Muscle of arm (tissue), 14 donors: Measurements from ENCODE around the gene CDH12. TPM values are rescaled to one million over a fixed set of nuclear protein-coding genes. Genes with fewer than 3 reads are reported as not detected.
"Not testable (repeated sequence)": the region's sequence is repeated elsewhere in the genome, so short reads cannot be mapped to it uniquely, and the experiment has no call there.

Experiments
- DNase-seq: peaks from one replicate; pipeline ENCODE4 v3.0.0-alpha.2; 2013
- long read RNA-seq, 11 donors: transcript quantifications; one replicate each; lab custom pipeline, GENCODE V29; 2026
- polyA plus RNA-seq, 12 donors: library from polyadenylated mRNA; unstranded; fragments of 120-200 nt; gene quantifications; one replicate each; pipeline ENCODE4 v1.2.1, GENCODE V29; 2013; ENCODE audit not compliant: insufficient read length in 12 of 12

Gene CDH12
- 1 to 10 TPM in 9 of 12 donors, under 1 TPM in 1, not detected in 2; 0.84 to 4.3 (median 1.8) TPM for polyA plus RNA-seq
- long read RNA-seq, donor 1, result 0 reads
- long read RNA-seq, donor 2, partial matches to known transcripts, result 0 of 3 reads
- long read RNA-seq, donor 2, other reads (novel, unspliced or antisense), result 0 of 3 reads
- long read RNA-seq, donor 3, result 0 reads
- long read RNA-seq, donor 4, result 0 reads
- long read RNA-seq, donor 5, result 0 reads
- long read RNA-seq, donor 6, result 0 reads
- long read RNA-seq, donor 7, result 0 reads
- long read RNA-seq, donor 8, result 0 reads
- long read RNA-seq, donor 9, result 0 reads
- long read RNA-seq, donor 10, result 0 reads
- long read RNA-seq, donor 11, result 0 reads

GRCh38 chr5:22852807-22853660, at the start of gene CDH12:
CDH12 (minus strand) TSS chr5:22853344.
- DNase-seq, result peak; percentile 7

GRCh38 chr5:22901885-22902284, 48.7 kb upstream of the CDH12 start:
- DNase-seq, result no peak

- DNase-seq, result no peak
Measured at GRCh38 chr5:22900801-22901310, 47.7 kb upstream of the CDH12 start.

- DNase-seq, result no peak
Measured at GRCh38 chr5:22899341-22899740, 46.2 kb upstream of the CDH12 start.

DNA sequence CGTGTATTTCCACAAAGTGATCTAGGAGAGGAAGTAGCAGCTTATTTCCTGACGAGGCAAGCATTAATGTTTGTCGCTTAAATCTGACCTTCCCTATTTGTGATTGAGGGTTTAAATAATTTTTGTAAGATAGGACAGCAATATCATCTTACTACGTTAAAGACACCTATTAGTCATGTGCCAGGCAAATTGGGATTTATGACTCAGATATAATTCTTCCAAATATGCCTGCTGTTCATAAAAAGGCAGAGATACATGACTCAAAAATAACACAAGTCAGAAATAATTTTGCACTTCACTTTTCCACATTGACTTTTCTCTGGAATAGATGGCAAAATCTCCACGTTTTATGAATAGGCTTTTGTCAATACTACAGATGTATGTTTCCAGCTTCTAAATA, 43.0 kb upstream of the CDH12 start:
- DNase-seq, result no peak

DNA sequence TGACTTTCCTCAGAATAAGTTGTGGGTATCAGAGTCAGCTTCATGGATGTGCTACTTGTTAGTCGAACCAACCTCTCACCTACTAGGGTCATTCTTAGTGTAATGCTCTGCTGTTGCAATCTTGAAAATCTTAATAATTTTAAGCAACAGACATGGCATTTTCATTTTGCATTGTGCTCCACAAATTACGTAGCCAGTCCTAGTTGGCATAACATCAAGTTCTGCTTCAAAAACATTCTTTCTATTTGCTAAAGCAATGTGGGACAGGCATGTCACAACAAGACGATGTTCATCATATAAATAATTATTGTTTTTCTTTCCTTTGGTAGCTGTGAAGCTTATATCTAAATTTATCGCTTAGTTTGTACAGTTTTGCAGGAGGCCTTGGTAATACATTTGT, 39.3 kb upstream of the CDH12 start:
- no peak for DNase-seq

- no peak for DNase-seq
Measured at GRCh38 chr5:22889720-22890119, 36.6 kb upstream of the CDH12 start.

DNA sequence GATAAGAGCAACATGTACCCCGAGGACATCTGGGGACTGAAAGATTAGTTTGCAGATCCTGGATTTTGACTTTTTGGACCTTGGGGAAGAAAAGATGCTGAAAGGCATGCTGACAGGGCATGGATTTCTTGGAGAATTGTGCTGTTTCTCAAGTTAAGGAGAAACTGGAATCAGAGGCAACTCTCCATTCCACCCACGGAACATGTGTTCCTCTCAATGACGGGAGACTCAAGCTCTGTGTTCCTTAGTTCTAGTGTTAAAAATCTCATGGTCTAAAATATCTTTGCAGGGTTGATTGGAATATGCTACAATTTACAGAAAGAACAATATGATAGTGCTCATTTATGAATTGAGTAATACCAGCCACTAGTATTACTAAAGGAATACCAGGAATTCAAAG, 34.4 kb upstream of the CDH12 start:
- DNase-seq, result no peak

- not testable (repeated sequence) for DNase-seq
Measured at GRCh38 chr5:22858911-22859310, 5.8 kb upstream of the CDH12 start.

DNA sequence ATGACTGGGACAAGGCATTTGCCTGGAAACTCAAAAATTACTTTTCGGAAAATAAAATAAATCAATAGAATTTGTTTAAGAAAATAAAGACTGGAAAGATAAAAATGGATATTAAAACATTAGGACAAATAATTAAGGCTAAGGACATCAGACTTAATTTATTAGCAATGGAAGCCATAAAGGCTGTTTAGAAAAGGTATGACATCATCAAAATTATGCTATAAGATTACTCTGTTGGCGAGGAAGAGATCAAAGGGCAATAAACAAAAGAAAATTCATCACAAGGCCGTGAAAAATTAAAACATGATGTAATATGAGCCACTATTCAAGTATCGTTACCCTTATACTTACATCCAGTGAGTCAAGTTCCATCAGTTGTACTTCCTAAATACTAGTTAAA, 2.7 kb upstream of the CDH12 start:
- DNase-seq, result no peak

DNA sequence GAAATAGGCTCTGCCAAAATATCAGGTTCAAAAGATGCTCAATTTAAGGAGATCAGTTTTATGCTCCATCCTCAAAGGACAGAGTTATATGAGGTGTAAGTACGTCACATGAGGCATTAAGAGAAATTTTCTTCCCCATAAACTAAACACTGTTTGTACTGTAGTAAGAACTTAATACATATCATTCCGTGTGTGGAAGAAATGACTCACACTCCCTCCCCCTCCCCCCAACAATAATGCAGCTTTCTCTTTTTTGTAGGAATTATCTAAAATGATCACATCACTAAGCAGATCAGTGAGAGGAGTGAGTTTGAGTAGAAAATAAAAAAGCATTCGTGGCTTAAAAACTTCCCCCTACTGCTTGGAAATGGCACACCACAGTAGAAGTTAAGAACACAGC, 2.2 kb downstream of the CDH12 start:
- no peak for DNase-seq

GRCh38 chr5:22846693-22847092, 6.5 kb downstream of the CDH12 start:
- DNase-seq, result no peak

DNA sequence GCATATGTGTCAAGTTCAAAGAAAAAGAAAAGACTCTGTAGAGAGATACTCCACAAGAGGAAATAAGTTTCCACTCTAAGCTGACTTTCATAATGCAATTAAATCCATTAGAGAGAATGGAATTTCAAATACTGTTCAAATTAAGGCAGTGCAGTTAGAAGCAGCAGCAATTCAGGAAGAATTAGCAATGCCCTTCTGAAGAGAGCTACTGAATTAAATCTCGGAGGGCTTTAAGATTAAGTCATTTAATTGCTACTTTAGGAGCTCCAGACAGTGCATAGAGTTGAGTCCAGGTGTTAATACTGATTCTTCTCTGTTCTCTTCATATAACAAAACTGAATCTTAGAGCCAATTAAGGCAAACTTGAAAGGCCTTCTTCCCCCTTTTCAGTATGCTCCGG, 8.5 kb downstream of the CDH12 start:
- DNase-seq, result no peak

- no peak for DNase-seq
Measured at GRCh38 chr5:22844155-22844554, 9.0 kb downstream of the CDH12 start.

DNA sequence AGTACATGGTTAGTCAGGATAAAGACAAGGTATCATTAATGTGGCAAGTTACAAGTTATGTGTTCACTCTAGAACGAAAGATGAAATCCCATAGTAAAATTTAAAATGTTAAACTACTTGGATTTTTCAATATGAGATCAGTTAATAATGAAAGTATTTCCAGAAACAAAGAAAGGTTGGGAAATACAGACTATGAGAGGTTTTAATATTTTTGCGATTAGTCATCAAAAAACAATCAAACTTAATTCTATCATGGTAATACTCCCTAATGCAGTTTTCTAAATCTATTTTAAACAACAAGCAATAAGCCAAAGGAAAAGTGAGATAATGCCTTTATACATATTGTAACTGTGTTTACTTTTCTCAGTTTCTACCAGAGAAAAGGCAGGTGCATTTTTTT, 10.6 kb downstream of the CDH12 start:
- DNase-seq, result no peak

- DNase-seq, result no peak
Measured at GRCh38 chr5:22837803-22838202, 15.3 kb downstream of the CDH12 start.

- DNase-seq, result no peak
Measured at GRCh38 chr5:22835686-22836085, 17.5 kb downstream of the CDH12 start.

DNA sequence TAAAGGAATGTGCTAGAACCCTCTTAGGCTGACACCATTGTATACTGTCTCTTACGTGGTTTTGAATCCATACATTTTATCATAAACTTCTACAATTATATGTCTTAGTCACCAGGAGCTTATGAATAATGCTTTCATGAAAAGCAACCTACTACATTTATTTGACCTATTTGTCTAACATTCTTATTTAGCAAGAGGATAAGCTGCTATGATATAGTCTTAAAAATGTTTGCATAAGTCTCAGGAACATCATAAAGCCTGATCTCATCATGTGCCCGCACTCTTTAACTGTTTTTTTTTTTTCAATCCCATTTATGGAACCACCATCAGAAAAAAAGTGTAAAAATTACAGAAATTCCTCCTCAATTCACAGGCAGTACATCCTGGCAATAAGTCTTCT, 59.7 kb downstream of the CDH12 start:
- DNase-seq, result no peak

- no peak for DNase-seq
Measured at GRCh38 chr5:22787807-22788206, 65.3 kb downstream of the CDH12 start.

- DNase-seq, result no peak
Measured at GRCh38 chr5:22787398-22787797, 65.7 kb downstream of the CDH12 start.

GRCh38 chr5:22780756-22781155, 72.4 kb downstream of the CDH12 start:
- DNase-seq, result no peak

GRCh38 chr5:22779499-22779898, 73.6 kb downstream of the CDH12 start:
- DNase-seq, result no peak

DNA sequence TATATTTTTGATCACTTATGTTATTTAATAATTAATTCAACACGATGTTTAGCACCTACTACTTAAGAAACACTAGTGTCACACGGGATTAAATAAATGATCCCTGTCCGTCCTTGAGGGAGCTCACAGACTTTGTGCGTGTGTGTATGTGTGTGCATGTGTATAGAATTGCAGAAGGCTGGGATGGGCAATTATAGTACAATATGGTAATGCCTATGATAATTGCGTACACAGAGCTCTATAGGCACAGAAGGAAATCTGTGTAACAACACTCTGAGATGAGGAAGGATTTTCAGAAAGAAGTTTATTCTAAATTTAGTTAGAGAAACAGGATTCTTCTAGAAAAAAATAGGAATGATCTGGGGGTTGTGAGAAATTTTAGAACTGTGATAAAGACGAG, 76.9 kb downstream of the CDH12 start:
- no peak for DNase-seq
